ENCODE results near the gene BTNL3. TPM values are rescaled to one million over a fixed set of nuclear protein-coding genes. Genes with fewer than 3 reads are reported as not detected.

Gene BTNL3
- polyA plus RNA-seq, 1 of the 3 experiments (the other 2 are of a cell fraction) = not detected

- DNase-seq = no peak
- no peak overlapping the region for H3K27ac ChIP-seq (ENCODE audit: low read depth in 2 of 2, low read length in 1 of 2)
- H3K36me3 ChIP-seq (replicated peaks in 1 of 2; ENCODE audit: control insufficient read depth in 1 of 2, insufficient read depth in 2 of 2, low read length in 1 of 2) = no peaks in the 10 kb centered on the region
- ChIA-PET POLR2A (no interaction called here), CTCF (no interaction called here)
- H3K9me3 ChIP-seq = no peaks in the 10 kb centered on the region
- WGBS (ENCODE audit: low lambda C conversion rate) = 20% methylated on average over 9 of the region's 9 CpGs
- H3K4me1 ChIP-seq (ENCODE audit: control insufficient read depth in 1 of 2, insufficient read depth in 2 of 2, low read depth in 1 of 2, low read length in 1 of 2) = no peaks in the 10 kb centered on the region
- H3K4me3 ChIP-seq (ENCODE audit: low read depth in 2 of 2, low read length in 1 of 2) = no peak overlapping the region
- H3K79me2 ChIP-seq (ENCODE audit: insufficient read depth) = no peaks in the 10 kb centered on the region
- H3K9me2 ChIP-seq = no peaks in the 10 kb centered on the region
- H2AFZ ChIP-seq (ENCODE audit: low read depth) = no peak overlapping the region
- H3K27me3 ChIP-seq (ENCODE audit: insufficient read depth) = peaks cover 3% of the 10 kb centered on the region; the same call in 1 of the 2 replicates
- no peaks in the 10 kb centered on the region for H3F3A ChIP-seq (replicated peaks; ENCODE audit: insufficient read depth)
- no peak for TF ChIP-seq GATA2 (CRISPR knock-in tag; IDR thresholded peaks at IDR 0.05)
- no peak for TF ChIP-seq FOSL2 (IDR thresholded peaks at IDR 0.05; ENCODE audit: borderline replicate concordance, low read depth)
- TF ChIP-seq NFIC (IDR thresholded peaks at IDR 0.05; ENCODE audit: borderline replicate concordance) = no peak
- TF ChIP-seq GABPA (IDR thresholded peaks at IDR 0.05; ENCODE audit: low read depth) = no peak
- no peak for TF ChIP-seq SIN3A (IDR thresholded peaks at IDR 0.05; ENCODE audit: borderline replicate concordance, low read depth, low read length)
- TF ChIP-seq PBX3 (IDR thresholded peaks at IDR 0.05) = no peak
- TF ChIP-seq POLR2AphosphoS5 (IDR thresholded peaks at IDR 0.05; ENCODE audit: low read depth, low read length) = no peak
- TF ChIP-seq RFX5 (IDR thresholded peaks at IDR 0.05; ENCODE audit: low read length) = no peak
- no peak overlapping the region for H3K4me2 ChIP-seq
- no peaks in the 10 kb centered on the region for H4K20me1 ChIP-seq (ENCODE audit: insufficient read depth)
- H3K9ac ChIP-seq = no peak overlapping the region
Observed at GRCh38 chr5:181005791-181006190, 17.1 kb downstream of the BTNL3 start.

GRCh38 chr5:181008136-181008535 is 19.5 kb downstream of the BTNL3 start:
- no peak for DNase-seq
- Histone ChIP-seq H3K27me3 (ENCODE audit: insufficient read depth) (peaks cover 3% of the 10 kb centered on the region; the same call in 1 of the 2 replicates), H3K4me1 (ENCODE audit: control insufficient read depth in 1 of 2, insufficient read depth in 2 of 2, low read depth in 1 of 2, low read length in 1 of 2) (no peaks in the 10 kb centered on the region), H3F3A (replicated peaks; ENCODE audit: insufficient read depth) (no peaks in the 10 kb centered on the region), H3K9me3 (no peaks in the 10 kb centered on the region), H3K27ac (ENCODE audit: low read depth in 2 of 2, low read length in 1 of 2) (no peak overlapping the region), H3K9me2 (no peaks in the 10 kb centered on the region), H4K20me1 (ENCODE audit: insufficient read depth) (no peaks in the 10 kb centered on the region), H2AFZ (ENCODE audit: low read depth) (no peak overlapping the region), H3K4me2 (no peak overlapping the region), H3K36me3 (replicated peaks in 1 of 2; ENCODE audit: control insufficient read depth in 1 of 2, insufficient read depth in 2 of 2, low read length in 1 of 2) (no peaks in the 10 kb centered on the region), H3K4me3 (ENCODE audit: low read depth in 2 of 2, low read length in 1 of 2) (no peak overlapping the region), H3K79me2 (ENCODE audit: insufficient read depth) (no peaks in the 10 kb centered on the region), H3K9ac (no peak overlapping the region)
- 21% methylated on average over 6 of the region's 6 CpGs for WGBS (ENCODE audit: low lambda C conversion rate)
- POLR2A ChIA-PET = no interaction called here
- TF ChIP-seq TEAD4 (IDR thresholded peaks at IDR 0.05; ENCODE audit: borderline replicate concordance, insufficient read depth) (no peak), CHD2 (IDR thresholded peaks at IDR 0.05; ENCODE audit: low read length, partially characterized antibody) (no peak), FOXJ3 (CRISPR knock-in tag; IDR thresholded peaks at IDR 0.05) (no peak), FOSL2 (IDR thresholded peaks at IDR 0.05; ENCODE audit: borderline replicate concordance, low read depth) (no peak), NRF1 (IDR thresholded peaks at IDR 0.05; ENCODE audit: low read depth, low read length) (no peak), JUND (IDR thresholded peaks at IDR 0.05) (no peak), EZH2phosphoT487 (IDR thresholded peaks at IDR 0.05; ENCODE audit: borderline replicate concordance, low read depth) (no peak), MXI1 (IDR thresholded peaks at IDR 0.05; ENCODE audit: low read depth, low read length) (no peak), IRF3 (IDR thresholded peaks at IDR 0.05; ENCODE audit: low read depth, low read length) (no peak), RFX5 (IDR thresholded peaks at IDR 0.05; ENCODE audit: low read length) (no peak), RAD21 (IDR thresholded peaks at IDR 0.05; ENCODE audit: low read length) (no peak), RCOR1 (IDR thresholded peaks at IDR 0.05; ENCODE audit: low read length) (no peak), CTCF (IDR thresholded peaks at IDR 0.05) (no peak), SMC3 (IDR thresholded peaks at IDR 0.05; ENCODE audit: low read depth, low read length) (no peak), USF1 (IDR thresholded peaks at IDR 0.05; ENCODE audit: borderline replicate concordance, low read depth) (no peak), NFIC (IDR thresholded peaks at IDR 0.05; ENCODE audit: borderline replicate concordance) (no peak), FOXM1 (IDR thresholded peaks at IDR 0.05; ENCODE audit: low read depth) (no peak), GATA2 (CRISPR knock-in tag; IDR thresholded peaks at IDR 0.05) (no peak), TCF12 (IDR thresholded peaks at IDR 0.05) (no peak), SIN3A (IDR thresholded peaks at IDR 0.05; ENCODE audit: borderline replicate concordance, low read depth, low read length) (no peak)
- CTCF ChIA-PET = no interaction called here
